Keratinocyte (primary cell): Measurements from ENCODE around the gene MX2. TPM values are rescaled to one million over a fixed set of nuclear protein-coding genes. Genes with fewer than 3 reads are reported as not detected.

Experiments used
- DNase-seq: peaks from one replicate; pipeline ENCODE4 v3.0.0-alpha.2; 2011; ENCODE audit warnings: low read depth, missing footprints, low spot score
- FAIRE-seq: peaks from 2 replicates; lab custom pipeline; 2011; peaks lifted over from hg19 to GRCh38; lab: Jason Lieb, UNC
- H2AFZ ChIP-seq: 2 replicates; pipeline ENCODE4 v1.6.0; 2012; ENCODE audit warnings: low read length, control low read depth, inconsistent platforms; ENCODE audit not compliant: control insufficient read depth
- H3K27ac ChIP-seq: 2 replicates; pipeline ENCODE4 v1.5.1; 2011; ENCODE audit warnings: low read length; ENCODE audit not compliant: control insufficient read depth, insufficient read depth
- H3K27me3 ChIP-seq: 3 replicates; pipeline ENCODE4 v1.6.0; 2011; ENCODE audit warnings: low read length; ENCODE audit not compliant: control insufficient read depth, insufficient read depth; ENCODE audit errors: extremely low read depth
- H3K36me3 ChIP-seq, 2 experiments: 2 replicates in 1 of 2; 3 replicates in 1 of 2; pipeline ENCODE4 v1.5.1; 2011; ENCODE audit warnings: low read length in 2 of 2, mild to moderate bottlenecking in 1 of 2; ENCODE audit not compliant: control insufficient read depth in 2 of 2, insufficient read depth in 2 of 2; ENCODE audit errors: extremely low read depth in 1 of 2
- H3K4me1 ChIP-seq: 3 replicates; pipeline ENCODE4 v1.5.1; 2011; ENCODE audit warnings: low read length; ENCODE audit not compliant: control insufficient read depth, insufficient read depth; ENCODE audit errors: extremely low read depth
- H3K4me2 ChIP-seq: 3 replicates; pipeline ENCODE4 v1.6.0; 2011; ENCODE audit warnings: low read depth, low read length; ENCODE audit not compliant: control insufficient read depth, insufficient read depth; ENCODE audit errors: extremely low read depth
- H3K4me3 ChIP-seq, 3 experiments: fragments of 200-600 bp in 1 of 3; sonication (generic) in 1 of 3; 2 replicates in 2 of 3; 3 replicates in 1 of 3; pipeline ENCODE4 v1.5.1; 2011 to 2016; ENCODE audit warnings: low read length in 3 of 3, mild to moderate bottlenecking in 3 of 3, control low read depth in 2 of 3, inconsistent platforms in 1 of 3, low read depth in 1 of 3, mixed read lengths in 1 of 3, mixed run types in 1 of 3, moderate library complexity in 1 of 3; ENCODE audit not compliant: control insufficient read depth in 2 of 3, insufficient read depth in 2 of 3; ENCODE audit errors: extremely low read depth in 1 of 3
- H3K79me2 ChIP-seq: 2 replicates; pipeline ENCODE4 v1.6.0; 2012; ENCODE audit warnings: low read length; ENCODE audit not compliant: control insufficient read depth, insufficient read depth
- H3K9ac ChIP-seq: 3 replicates; pipeline ENCODE4 v1.6.0; 2011; ENCODE audit warnings: low read length; ENCODE audit not compliant: control insufficient read depth, insufficient read depth; ENCODE audit errors: extremely low read depth
- H3K9me1 ChIP-seq: 3 replicates; pipeline ENCODE4 v1.6.0; 2011; ENCODE audit warnings: low read length; ENCODE audit not compliant: control insufficient read depth, insufficient read depth; ENCODE audit errors: extremely low read depth
- H3K9me3 ChIP-seq: 2 replicates; pipeline ENCODE4 v1.5.1; 2012; ENCODE audit warnings: low read depth, low read length; ENCODE audit not compliant: control insufficient read depth
- H4K20me1 ChIP-seq: 3 replicates; pipeline ENCODE4 v1.6.0; 2011; ENCODE audit warnings: low read length; ENCODE audit not compliant: control insufficient read depth, insufficient read depth; ENCODE audit errors: extremely low read depth
- EZH2 ChIP-seq: IDR thresholded peaks from one replicate; pipeline ENCODE4 v1.6.1; 2012; ENCODE audit warnings: inconsistent platforms, mild to moderate bottlenecking, low read length, moderate library complexity
- dilution Hi-C: fragments of 300-500 bp; cut with MboI; formaldehyde crosslinking; loops from one replicate; pipeline ENCODE4 v1.7.0; 2020; ENCODE audit warnings: low sequenced_read_pairs; ENCODE audit not compliant: extremely low pct_ligation_motif_present
- polyA plus RNA-seq, 5 experiments: library from polyadenylated mRNA; depleted of rRNA in 3 of 5; stranded (reverse) in 3 of 5; stranded (forward) in 1 of 5; unstranded in 1 of 5; fragments of >200 nt; gene quantifications; 1 replicate in 1 of 5; 2 replicates in 3 of 5; 3 replicates in 1 of 5; pipeline versions ENCODE4 v1.2.1 to v1.2.3, GENCODE V29; 2011 to 2012; ENCODE audit warnings: missing spikeins in 2 of 5, low read depth in 1 of 5, low replicate concordance in 1 of 5
- TF ChIP-seq, protein P1 (sequence below), 3 experiments: IDR thresholded peaks in 1 of 3; conservative IDR thresholded peaks in 1 of 3; optimal IDR thresholded peaks in 1 of 3; 2 replicates in 2 of 3; 3 replicates in 1 of 3; pipeline versions ENCODE3 to v1.5.1; 2011; ENCODE audit warnings: low read length in 3 of 3, mild to moderate bottlenecking in 3 of 3, moderate library complexity in 2 of 3, control low read depth in 1 of 3, inconsistent platforms in 1 of 3; ENCODE audit not compliant: insufficient read depth in 2 of 3; ENCODE audit errors: extremely low read depth in 1 of 3

MX2 gene
- polyA plus RNA-seq, 1 donor (not counting 4 experiments of a cell fraction or from before 2014, with no cell fraction given): 7.1 TPM

DNA sequence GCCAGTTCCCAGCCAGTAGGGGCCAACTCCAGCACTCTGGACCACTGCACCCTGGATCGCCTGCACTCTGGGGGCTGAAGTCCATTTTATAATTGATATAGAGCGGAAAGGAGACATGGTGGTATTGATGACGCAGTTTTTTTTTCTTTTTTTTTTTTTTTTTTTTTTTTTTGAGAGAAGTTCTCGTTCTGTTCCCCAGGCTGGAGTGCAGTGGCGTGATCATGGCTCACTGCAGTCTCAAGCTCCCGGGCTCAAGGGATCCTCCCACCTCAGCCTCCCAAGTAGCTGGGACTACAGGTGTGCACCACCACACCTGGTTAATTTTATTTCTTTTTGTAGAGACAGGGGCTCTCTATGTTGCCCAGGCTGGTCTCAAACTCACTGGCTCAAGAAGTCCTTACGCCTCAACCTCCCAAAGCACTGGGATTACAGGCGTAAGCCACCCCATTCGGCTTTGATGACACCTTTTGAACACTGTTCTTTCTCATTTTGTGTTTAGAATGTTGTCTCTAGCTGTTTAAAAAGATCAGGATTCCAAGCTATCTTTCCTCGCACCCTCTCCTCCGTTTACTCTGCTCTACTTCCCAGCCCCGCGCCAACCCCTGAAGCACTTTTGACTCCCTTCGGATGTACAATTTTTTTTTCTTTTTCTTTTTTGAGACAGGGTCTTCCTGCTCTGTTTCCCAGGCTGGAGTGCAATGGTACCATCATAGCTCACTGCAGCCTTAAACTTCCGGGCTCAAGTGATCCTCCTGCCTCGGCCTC is 960 bp downstream of the MX2 start:
- Histone ChIP-seq H3K27me3 (peaks cover 7% of the 10 kb centered on the region), H4K20me1 (no peaks in the 10 kb centered on the region), H3K4me2 (no peak overlapping the region), H3K9me3 (no peaks in the 10 kb centered on the region), H3K27ac (no peak overlapping the region), H3K79me2 (no peaks in the 10 kb centered on the region), H3K9ac (no peak overlapping the region), H3K9me1 (no peaks in the 10 kb centered on the region), H2AFZ (no peak overlapping the region), H3K36me3 (no peaks in the 10 kb centered on the region), H3K4me3 (no peak overlapping the region), H3K4me1 (no peaks in the 10 kb centered on the region)
- dilution Hi-C loops: no loop called here
- no peak for DNase-seq
- no peak for TF ChIP-seq EZH2
- no peak for FAIRE-seq

DNA sequence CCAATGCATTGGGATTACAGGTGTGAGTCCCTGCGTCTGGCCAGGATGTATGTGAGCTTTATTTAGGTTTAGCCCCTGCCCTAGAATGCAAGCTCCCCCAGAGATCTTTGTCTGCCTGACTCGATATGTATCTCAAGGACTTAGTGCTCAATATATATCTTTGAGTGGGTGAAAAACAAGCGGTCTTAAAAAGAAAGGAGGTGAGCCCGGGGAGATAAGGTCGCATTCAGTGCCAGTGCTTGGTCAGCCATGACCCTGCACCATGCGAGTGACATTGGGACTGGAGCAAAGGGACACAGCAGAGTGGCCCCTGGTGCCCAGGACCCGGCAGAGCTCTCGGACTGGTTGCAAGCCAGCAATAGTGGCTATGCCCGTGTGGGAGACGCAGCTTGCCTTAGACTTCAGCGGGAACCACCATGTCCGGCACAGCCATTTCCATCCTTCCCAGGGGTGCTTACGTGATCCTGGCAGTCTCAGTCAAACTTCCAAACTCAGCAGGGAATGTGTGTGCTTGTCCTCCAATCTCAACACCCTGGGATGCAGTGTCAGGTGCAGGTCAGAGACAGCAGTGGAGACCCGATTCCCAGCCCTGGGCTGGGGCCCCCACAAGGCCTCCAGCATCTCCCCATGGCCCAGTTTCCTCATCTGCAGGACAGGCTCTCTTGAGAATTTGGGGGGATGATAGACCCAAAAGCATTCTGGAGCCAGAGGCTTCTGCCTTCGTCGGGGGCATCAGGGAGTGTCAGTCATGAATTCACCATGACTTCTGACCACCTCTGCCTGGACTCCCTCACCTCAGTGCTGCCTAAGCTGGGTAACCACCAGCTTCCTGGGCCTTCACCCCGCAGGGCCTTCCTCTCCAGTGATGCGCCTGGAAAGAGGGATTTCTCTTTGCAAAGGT is 1.8 kb downstream of the MX2 start:
- DNase-seq: no peak
- Histone ChIP-seq H3K4me3 (no peak overlapping the region), H3K9me1 (no peaks in the 10 kb centered on the region), H3K27ac (no peak overlapping the region), H3K79me2 (no peaks in the 10 kb centered on the region), H3K9me3 (no peaks in the 10 kb centered on the region), H3K27me3 (peaks cover 8% of the 10 kb centered on the region), H4K20me1 (no peaks in the 10 kb centered on the region), H3K36me3 (no peaks in the 10 kb centered on the region), H3K4me1 (no peaks in the 10 kb centered on the region), H3K4me2 (no peak overlapping the region), H3K9ac (no peak overlapping the region), H2AFZ (no peak overlapping the region)
- dilution Hi-C loops: no loop called here
- FAIRE-seq: no peak
- TF ChIP-seq, protein P1, sequence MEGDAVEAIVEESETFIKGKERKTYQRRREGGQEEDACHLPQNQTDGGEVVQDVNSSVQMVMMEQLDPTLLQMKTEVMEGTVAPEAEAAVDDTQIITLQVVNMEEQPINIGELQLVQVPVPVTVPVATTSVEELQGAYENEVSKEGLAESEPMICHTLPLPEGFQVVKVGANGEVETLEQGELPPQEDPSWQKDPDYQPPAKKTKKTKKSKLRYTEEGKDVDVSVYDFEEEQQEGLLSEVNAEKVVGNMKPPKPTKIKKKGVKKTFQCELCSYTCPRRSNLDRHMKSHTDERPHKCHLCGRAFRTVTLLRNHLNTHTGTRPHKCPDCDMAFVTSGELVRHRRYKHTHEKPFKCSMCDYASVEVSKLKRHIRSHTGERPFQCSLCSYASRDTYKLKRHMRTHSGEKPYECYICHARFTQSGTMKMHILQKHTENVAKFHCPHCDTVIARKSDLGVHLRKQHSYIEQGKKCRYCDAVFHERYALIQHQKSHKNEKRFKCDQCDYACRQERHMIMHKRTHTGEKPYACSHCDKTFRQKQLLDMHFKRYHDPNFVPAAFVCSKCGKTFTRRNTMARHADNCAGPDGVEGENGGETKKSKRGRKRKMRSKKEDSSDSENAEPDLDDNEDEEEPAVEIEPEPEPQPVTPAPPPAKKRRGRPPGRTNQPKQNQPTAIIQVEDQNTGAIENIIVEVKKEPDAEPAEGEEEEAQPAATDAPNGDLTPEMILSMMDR (optimal IDR thresholded peaks at IDR 0.05 in 1 of 3, IDR thresholded peaks at IDR 0.05 in 1 of 3, conservative IDR thresholded peaks at IDR 0.05 in 1 of 3; ENCODE audit: extremely low read depth in 1 of 3, insufficient read depth in 2 of 3, low read length in 3 of 3): no peak
- TF ChIP-seq EZH2: no peak
